ENCODE results near the gene XYLT1. TPM values are rescaled to one million over a fixed set of nuclear protein-coding genes. Genes with fewer than 3 reads are reported as not detected.

XYLT1 gene
- total RNA-seq, 2 experiments from 2014 or later = 53.6 to 56.7 TPM

GRCh38 chr16:17277981-17278381 is 192.8 kb downstream of the XYLT1 start:
- peaks cover 42% of the 10 kb centered on the region for H3K4me1 Mint-ChIP-seq
- no peak overlapping the region for H3K4me3 Mint-ChIP-seq
- H3K36me3 Mint-ChIP-seq = peaks cover 4% of the 10 kb centered on the region
- H3K27me3 Mint-ChIP-seq = no peaks in the 10 kb centered on the region
- no peak for ATAC-seq (ENCODE audit: low read depth)
- no peaks in the 10 kb centered on the region for H3K9me3 Mint-ChIP-seq
- DNase-seq = no peak
- H3K27ac Mint-ChIP-seq = no peak overlapping the region
- POLR2A ChIA-PET = no interaction called here

DNA sequence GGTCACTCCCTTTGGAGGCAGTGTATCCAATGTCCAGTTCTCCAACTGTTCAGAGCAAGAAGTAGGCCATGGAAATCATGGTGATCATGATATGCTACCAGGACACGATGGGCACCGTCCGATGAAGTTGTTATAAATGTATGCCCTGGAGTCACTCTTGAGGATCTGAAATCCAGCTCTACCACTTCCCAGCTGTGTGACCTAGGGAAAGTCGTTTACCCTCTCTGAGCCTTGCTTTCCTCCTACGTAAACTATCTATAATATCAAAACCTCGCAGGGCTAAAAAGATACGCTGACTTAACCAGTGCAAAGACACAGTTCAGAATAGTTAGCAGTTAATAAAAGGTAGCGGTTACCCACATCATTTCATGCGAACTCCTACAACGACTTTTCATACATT is 194.2 kb downstream of the XYLT1 start:
- H3K36me3 Mint-ChIP-seq = peaks cover 14% of the 10 kb centered on the region
- H3K4me1 Mint-ChIP-seq = peaks cover 50% of the 10 kb centered on the region
- ATAC-seq (ENCODE audit: low read depth) (no peak), DNase-seq (no peak)
- POLR2A ChIA-PET = no interaction called here
- H3K27me3 Mint-ChIP-seq = no peaks in the 10 kb centered on the region
- no peak overlapping the region for H3K4me3 Mint-ChIP-seq
- H3K9me3 Mint-ChIP-seq = no peaks in the 10 kb centered on the region
- no peak overlapping the region for H3K27ac Mint-ChIP-seq

- no peaks in the 10 kb centered on the region for H3K27me3 Mint-ChIP-seq
- peaks cover 17% of the 10 kb centered on the region for H3K36me3 Mint-ChIP-seq
- DNase-seq (no peak), ATAC-seq (ENCODE audit: low read depth) (no peak)
- no peaks in the 10 kb centered on the region for H3K9me3 Mint-ChIP-seq
- H3K4me1 Mint-ChIP-seq = peaks cover 54% of the 10 kb centered on the region
- H3K4me3 Mint-ChIP-seq = no peak overlapping the region
- POLR2A ChIA-PET = no interaction called here
- no peak overlapping the region for H3K27ac Mint-ChIP-seq
These were observed 194.7 kb downstream of the XYLT1 start for GRCh38 chr16:17276010-17276530.

DNA sequence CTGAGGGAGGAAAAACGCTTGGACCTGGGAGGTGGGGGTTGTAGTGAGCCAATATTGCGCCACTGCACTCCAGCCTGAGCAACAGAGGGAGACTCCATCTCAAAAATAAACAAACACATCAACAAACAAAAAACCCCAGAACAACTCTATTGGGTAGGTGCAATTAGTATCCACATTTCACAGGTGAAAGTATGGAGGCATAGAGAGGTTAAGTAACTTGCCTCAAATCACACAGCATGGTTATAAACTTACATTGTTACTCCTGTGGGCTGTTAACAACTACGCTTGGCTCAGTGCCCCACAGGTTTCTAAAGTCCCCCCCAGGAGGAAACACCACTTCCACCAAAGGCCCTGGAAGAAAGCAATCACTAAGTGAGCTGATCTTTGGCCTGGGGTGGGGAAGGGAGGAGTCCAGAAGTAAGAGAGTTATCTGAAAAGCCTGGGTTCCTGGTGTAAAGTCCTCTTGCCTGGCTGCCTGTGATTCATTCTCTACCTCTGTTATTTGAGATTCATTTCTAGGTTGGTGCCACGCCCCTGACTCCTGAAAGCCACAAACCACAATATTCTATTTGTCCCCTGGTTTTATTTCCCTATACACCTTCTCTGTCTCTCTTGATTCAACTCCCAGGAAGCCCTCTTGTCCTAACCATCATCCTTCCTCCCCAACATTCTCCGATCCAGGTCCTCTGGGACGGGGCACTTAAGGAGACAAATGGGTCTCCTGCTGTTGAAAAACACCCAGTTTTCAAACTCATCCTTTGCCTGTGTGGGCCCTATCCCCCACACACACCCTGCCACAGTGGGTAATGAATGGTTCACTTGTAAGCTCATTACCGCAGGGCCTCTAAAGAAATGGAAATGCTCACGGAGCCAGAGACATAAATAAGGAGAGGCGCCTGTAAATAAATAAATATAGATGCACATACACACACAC is 195.4 kb downstream of the XYLT1 start:
- ATAC-seq (ENCODE audit: low read depth) = peak; percentile 35
- DNase-seq = no peak
- Mint-ChIP-seq H3K9me3 (no peaks in the 10 kb centered on the region), H3K36me3 (peaks cover 19% of the 10 kb centered on the region), H3K27me3 (no peaks in the 10 kb centered on the region), H3K27ac (peak overlapping the region; percentile 52), H3K4me1 (peaks cover 58% of the 10 kb centered on the region), H3K4me3 (peak overlapping the region; percentile 39)
- POLR2A ChIA-PET = no interaction called here

GRCh38 chr16:17273142-17273561 is 197.6 kb downstream of the XYLT1 start:
- Mint-ChIP-seq H3K36me3 (peaks cover 17% of the 10 kb centered on the region), H3K9me3 (no peaks in the 10 kb centered on the region), H3K27me3 (no peaks in the 10 kb centered on the region), H3K4me1 (peaks cover 53% of the 10 kb centered on the region), H3K4me3 (peak overlapping the region; percentile 69), H3K27ac (peak overlapping the region; percentile 86)
- POLR2A ChIA-PET = interaction anchor here (0.9 to 1.5 kb wide), 4 partner anchors 12 to 96 kb away, joined by 3 to 5 read pairs (median 4); no protein-coding TSS in a partner anchor
- DNase-seq (peak; percentile 35), ATAC-seq (ENCODE audit: low read depth) (peak; percentile 85)

- no peak for DNase-seq
- ATAC-seq (ENCODE audit: low read depth) = no peak
- no peaks in the 10 kb centered on the region for H3K9me3 Mint-ChIP-seq
- peaks cover 17% of the 10 kb centered on the region for H3K36me3 Mint-ChIP-seq
- H3K4me1 Mint-ChIP-seq = peaks cover 53% of the 10 kb centered on the region
- H3K27me3 Mint-ChIP-seq = no peaks in the 10 kb centered on the region
- peak overlapping the region; percentile 69 for H3K4me3 Mint-ChIP-seq
- POLR2A ChIA-PET = interaction anchor here (0.9 to 1.5 kb wide), 4 partner anchors 11 to 97 kb away, joined by 3 to 5 read pairs (median 4); no protein-coding TSS in a partner anchor
- H3K27ac Mint-ChIP-seq = peak overlapping the region; percentile 86
These were observed 198.0 kb downstream of the XYLT1 start for GRCh38 chr16:17272716-17273115.

- ATAC-seq (ENCODE audit: low read depth) (no peak), DNase-seq (no peak)
- Mint-ChIP-seq H3K9me3 (no peaks in the 10 kb centered on the region), H3K27ac (peak overlapping the region; percentile 72), H3K4me3 (no peak overlapping the region), H3K27me3 (no peaks in the 10 kb centered on the region), H3K36me3 (peaks cover 17% of the 10 kb centered on the region), H3K4me1 (peaks cover 53% of the 10 kb centered on the region)
- POLR2A ChIA-PET = interaction anchor here (0.7 kb wide), 1 partner anchor 11 kb away, joined by 5 read pairs; no protein-coding TSS in a partner anchor
These were observed 199.1 kb downstream of the XYLT1 start for GRCh38 chr16:17271687-17272086.

- Mint-ChIP-seq H3K4me1 (peaks cover 50% of the 10 kb centered on the region), H3K4me3 (no peak overlapping the region), H3K9me3 (no peaks in the 10 kb centered on the region), H3K36me3 (peaks cover 17% of the 10 kb centered on the region), H3K27me3 (no peaks in the 10 kb centered on the region), H3K27ac (peak overlapping the region; percentile 9)
- ATAC-seq (ENCODE audit: low read depth) (no peak), DNase-seq (no peak)
- POLR2A ChIA-PET = interaction anchor here (1.2 kb wide), 1 partner anchor 9 kb away, joined by 4 read pairs; no protein-coding TSS in a partner anchor
These were observed 200.1 kb downstream of the XYLT1 start for GRCh38 chr16:17270683-17271109.

DNA sequence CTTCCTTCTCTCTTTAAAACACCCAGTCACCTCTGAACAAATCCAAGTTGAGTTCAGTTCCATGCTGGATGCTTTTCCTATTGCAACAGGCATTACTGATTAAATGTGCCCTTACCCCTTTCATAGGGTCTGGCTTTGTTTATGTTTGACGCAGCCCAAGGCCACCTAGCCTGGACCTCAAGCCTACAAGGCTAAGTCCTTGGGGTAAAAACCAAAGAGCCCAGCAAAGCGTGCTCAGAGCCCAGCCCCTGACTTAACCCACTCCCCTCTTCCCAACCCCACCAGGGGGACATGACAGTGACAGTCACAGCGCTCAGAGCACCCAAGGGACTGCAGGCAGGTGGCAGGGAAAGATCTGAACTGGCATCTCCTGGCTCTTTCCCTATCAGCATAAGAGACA is 200.6 kb downstream of the XYLT1 start:
- H3K27ac Mint-ChIP-seq = peak overlapping the region; percentile 54
- DNase-seq (no peak), ATAC-seq (ENCODE audit: low read depth) (no peak)
- H3K27me3 Mint-ChIP-seq = no peaks in the 10 kb centered on the region
- no peak overlapping the region for H3K4me3 Mint-ChIP-seq
- peaks cover 44% of the 10 kb centered on the region for H3K4me1 Mint-ChIP-seq
- POLR2A ChIA-PET = interaction anchor here (1.2 kb wide), 1 partner anchor 9 kb away, joined by 4 read pairs; no protein-coding TSS in a partner anchor
- no peaks in the 10 kb centered on the region for H3K9me3 Mint-ChIP-seq
- H3K36me3 Mint-ChIP-seq = peaks cover 20% of the 10 kb centered on the region

- no peak overlapping the region for H3K4me3 Mint-ChIP-seq
- DNase-seq (no peak), ATAC-seq (ENCODE audit: low read depth) (no peak)
- peaks cover 21% of the 10 kb centered on the region for H3K36me3 Mint-ChIP-seq
- no peaks in the 10 kb centered on the region for H3K27me3 Mint-ChIP-seq
- peaks cover 37% of the 10 kb centered on the region for H3K4me1 Mint-ChIP-seq
- POLR2A ChIA-PET = interaction anchor here (0.7 kb wide), 1 partner anchor 74 kb away, joined by 3 read pairs; no protein-coding TSS in a partner anchor
- H3K27ac Mint-ChIP-seq = no peak overlapping the region
- H3K9me3 Mint-ChIP-seq = no peaks in the 10 kb centered on the region
These were observed 201.3 kb downstream of the XYLT1 start for GRCh38 chr16:17269439-17269838.

- H3K36me3 Mint-ChIP-seq = peaks cover 19% of the 10 kb centered on the region
- ATAC-seq (ENCODE audit: low read depth) (no peak), DNase-seq (no peak)
- H3K4me1 Mint-ChIP-seq = peaks cover 29% of the 10 kb centered on the region
- POLR2A ChIA-PET = no interaction called here
- no peak overlapping the region for H3K4me3 Mint-ChIP-seq
- H3K9me3 Mint-ChIP-seq = no peaks in the 10 kb centered on the region
- no peak overlapping the region for H3K27ac Mint-ChIP-seq
- H3K27me3 Mint-ChIP-seq = no peaks in the 10 kb centered on the region
These were observed 204.0 kb downstream of the XYLT1 start for GRCh38 chr16:17266608-17267313.

- POLR2A ChIA-PET = no interaction called here
- no peaks in the 10 kb centered on the region for H3K27me3 Mint-ChIP-seq
- H3K27ac Mint-ChIP-seq = no peak overlapping the region
These were observed 205.6 kb downstream of the XYLT1 start for GRCh38 chr16:17265154-17265553.

More at GRCh38 chr16:17265154-17265553, 205.6 kb downstream of the XYLT1 start:
- H3K4me3 Mint-ChIP-seq = no peak overlapping the region
- H3K36me3 Mint-ChIP-seq = peaks cover 13% of the 10 kb centered on the region
- peaks cover 26% of the 10 kb centered on the region for H3K4me1 Mint-ChIP-seq
- DNase-seq = no peak
- no peak for ATAC-seq (ENCODE audit: low read depth)
- H3K9me3 Mint-ChIP-seq = no peaks in the 10 kb centered on the region
